GM23248 (cell line): ENCODE measurements around the gene IQSEC1.

ENCODE experiments used
- EZH2 ChIP-seq: fragments of 200-600 bp; sonication (generic); IDR thresholded peaks from 2 replicates; pipeline ENCODE4 v1.6.1; 2018; ENCODE audit warnings: antibody characterized with exemption, mild to moderate bottlenecking; ENCODE audit not compliant: insufficient read depth, poor library complexity, severe bottlenecking
- EZH2phosphoT487 ChIP-seq: fragments of 200-600 bp; sonication (generic); IDR thresholded peaks from 2 replicates; pipeline ENCODE4 v1.6.1; 2018; ENCODE audit warnings: antibody characterized with exemption, moderate library complexity, mild to moderate bottlenecking, low read depth; ENCODE audit not compliant: insufficient read depth

DNA sequence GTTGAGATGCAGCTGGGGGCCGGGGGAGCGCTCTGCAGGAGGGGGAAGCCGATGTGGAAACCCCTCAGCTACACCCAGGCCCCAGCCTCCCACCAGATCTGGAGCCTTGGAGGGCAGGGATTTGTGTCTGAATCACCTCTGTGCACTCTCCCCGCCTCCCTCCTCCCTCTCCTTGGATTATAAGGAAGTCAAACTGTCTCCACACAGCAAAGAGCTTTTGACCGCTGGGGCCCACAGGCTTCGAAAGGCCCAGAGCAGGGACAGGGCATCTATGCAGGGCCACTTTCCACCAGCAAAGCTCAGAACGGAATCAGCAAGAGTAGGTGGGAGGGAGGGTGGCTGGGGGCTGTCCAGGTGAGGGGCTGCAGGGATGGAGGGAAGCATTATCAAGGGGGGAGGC, 68.9 kb downstream of the IQSEC1 start:
- TF ChIP-seq EZH2: no peak
- no peak for TF ChIP-seq EZH2phosphoT487
